ENCODE data around the gene C2CD3. TPM values are rescaled to one million over a fixed set of nuclear protein-coding genes. Genes with fewer than 3 reads are reported as not detected.

The C2CD3 gene
- total and polyA plus RNA-seq, 10 of the 15 experiments (the other 5 are each of a cell fraction or from before 2014, with no cell fraction given), result 2.3 to 24.0 (median 16.3) TPM

DNA sequence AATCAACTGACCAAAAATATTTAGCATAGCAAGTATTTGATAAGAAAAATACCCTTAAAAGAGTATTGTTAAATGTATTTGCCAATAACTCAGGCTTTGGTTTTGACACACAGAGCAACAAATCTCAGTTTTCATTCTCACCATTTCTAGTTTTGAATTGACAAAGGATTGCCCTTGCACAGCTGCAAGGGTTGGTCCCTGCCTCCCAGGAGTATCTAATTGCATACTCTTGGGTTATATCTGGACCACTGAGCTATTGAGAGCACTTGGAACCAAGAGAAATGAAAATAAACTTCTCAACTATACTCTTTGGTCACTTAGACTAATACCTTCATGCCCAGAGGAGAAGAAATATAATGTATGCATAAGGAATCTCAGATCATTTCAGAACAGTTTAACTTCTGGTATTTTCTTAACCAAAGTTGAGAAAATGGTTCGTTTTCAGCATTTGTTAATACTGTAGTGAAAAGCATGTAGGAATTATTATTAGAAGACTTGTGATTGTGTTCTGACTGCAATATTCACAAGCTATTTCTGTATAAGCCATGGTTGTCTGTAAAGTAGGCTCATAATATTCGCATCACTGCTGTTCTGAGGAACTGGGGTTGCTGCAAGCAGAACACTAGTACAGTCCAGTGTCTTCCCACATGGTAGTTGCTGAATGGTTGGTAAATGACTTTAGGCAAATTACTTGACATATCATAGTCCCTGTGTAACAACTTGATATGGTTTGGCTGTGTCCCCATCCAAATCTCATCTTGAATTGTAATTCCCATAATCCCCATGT, 7.9 kb downstream of the C2CD3 start:
- peak; percentile 95 for ATAC-seq
- in situ Hi-C loops (cut with MboI) (no loop called here), intact Hi-C loops (cut with micrococcal nuclease; ENCODE audit: unreplicated experiment) (no loop called here)
- ChIA-PET RAD21 (ENCODE audit: unreplicated experiment) (interaction anchor here (1.0 kb wide), 1 partner anchor 8 kb away, joined by 4 read pairs; the partner anchor contains the start of genes C2CD3 and PPME1), POLR2A (interaction anchor here (1.0 kb wide), 1 partner anchor 181 kb away, joined by 3 read pairs; the partner anchor contains the start of gene UCP2), CTCF (interaction anchor here (0.9 to 1.6 kb wide), 3 partner anchors 8 to 93 kb away, joined by 3 to 5 read pairs (median 4); partner anchors contain the start of genes C2CD3 and PPME1), SMC1A (ENCODE audit: uncharacterized antibody, unreplicated experiment) (interaction anchor here (0.6 to 1.4 kb wide), 2 partner anchors 11 to 13 kb away, joined by 3 to 4 read pairs; no protein-coding TSS in a partner anchor)
- Histone ChIP-seq H4K20me1 (ENCODE audit: control insufficient read depth, insufficient read depth) (no peaks in the 10 kb centered on the region), H2AFZ (ENCODE audit: control insufficient read depth, low read depth, low read length) (no peak overlapping the region), H3K36me3 (ENCODE audit: control insufficient read depth in 2 of 2, insufficient read depth in 2 of 2, low read length in 1 of 2) (peaks cover 0 to 8% of the 10 kb centered on the region in 2 experiments; a peak in 1 of 4 replicates), H3K4me2 (ENCODE audit: control insufficient read depth, insufficient read depth) (peak overlapping the region; percentile 54), H3K4me3 (no peak overlapping the region; the same call in 1 of the 2 replicates), H3K4me1 (ENCODE audit: control insufficient read depth, insufficient read depth, low read length) (peaks cover 10% of the 10 kb centered on the region; the same call in 1 of the 2 replicates), H3K9ac (ENCODE audit: control insufficient read depth, insufficient read depth, low read length) (no peak overlapping the region), H3K9me3 (replicated peaks; ENCODE audit: control insufficient read depth, insufficient read depth, low read length) (no peaks in the 10 kb centered on the region), H3K79me2 (ENCODE audit: control insufficient read depth, insufficient read depth, low read length) (peaks cover 2% of the 10 kb centered on the region; the same call in 1 of the 2 replicates), H3K27ac (ENCODE audit: control insufficient read depth, insufficient read depth) (peak overlapping the region; percentile 8; the same call in 1 of the 2 replicates), H3K27me3 (replicated peaks in 1 of 2; ENCODE audit: control insufficient read depth in 2 of 2, insufficient read depth in 2 of 2, low read length in 1 of 2) (no peaks in the 10 kb centered on the region)
- BruUV-seq (replicated peaks), result no TSS peak
- 3% methylated on average over 2 of the region's 2 CpGs for WGBS (ENCODE audit: insufficient coverage, insufficient replicate concordance, low lambda C conversion rate, missing lambda C conversion rate)
- FAIRE-seq, result peak; percentile 77
- DNase-seq (ENCODE audit: low read depth, low spot score), result peak; percentile 26
- no peak for TF ChIP-seq MXI1 (IDR thresholded peaks at IDR 0.05; ENCODE audit: low read depth, low read length)
- TF ChIP-seq, protein P1, sequence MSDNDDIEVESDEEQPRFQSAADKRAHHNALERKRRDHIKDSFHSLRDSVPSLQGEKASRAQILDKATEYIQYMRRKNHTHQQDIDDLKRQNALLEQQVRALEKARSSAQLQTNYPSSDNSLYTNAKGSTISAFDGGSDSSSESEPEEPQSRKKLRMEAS (IDR thresholded peaks at IDR 0.05; ENCODE audit: low read depth, low read length), result no peak
- TF ChIP-seq BMI1 (IDR thresholded peaks at IDR 0.05; ENCODE audit: borderline replicate concordance), result no peak
- peak; percentile 53; the same call in 1 of the 2 replicates for TF ChIP-seq IRF4 (IDR thresholded peaks at IDR 0.05; ENCODE audit: low read depth, low read length)
- TF ChIP-seq, protein P2, sequence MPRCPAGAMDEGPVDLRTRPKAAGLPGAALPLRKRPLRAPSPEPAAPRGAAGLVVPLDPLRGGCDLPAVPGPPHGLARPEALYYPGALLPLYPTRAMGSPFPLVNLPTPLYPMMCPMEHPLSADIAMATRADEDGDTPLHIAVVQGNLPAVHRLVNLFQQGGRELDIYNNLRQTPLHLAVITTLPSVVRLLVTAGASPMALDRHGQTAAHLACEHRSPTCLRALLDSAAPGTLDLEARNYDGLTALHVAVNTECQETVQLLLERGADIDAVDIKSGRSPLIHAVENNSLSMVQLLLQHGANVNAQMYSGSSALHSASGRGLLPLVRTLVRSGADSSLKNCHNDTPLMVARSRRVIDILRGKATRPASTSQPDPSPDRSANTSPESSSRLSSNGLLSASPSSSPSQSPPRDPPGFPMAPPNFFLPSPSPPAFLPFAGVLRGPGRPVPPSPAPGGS (IDR thresholded peaks at IDR 0.05; ENCODE audit: borderline replicate concordance, insufficient read depth, low read depth, low read length, poor library complexity, severe bottlenecking), result no peak
- TF ChIP-seq, protein P3, sequence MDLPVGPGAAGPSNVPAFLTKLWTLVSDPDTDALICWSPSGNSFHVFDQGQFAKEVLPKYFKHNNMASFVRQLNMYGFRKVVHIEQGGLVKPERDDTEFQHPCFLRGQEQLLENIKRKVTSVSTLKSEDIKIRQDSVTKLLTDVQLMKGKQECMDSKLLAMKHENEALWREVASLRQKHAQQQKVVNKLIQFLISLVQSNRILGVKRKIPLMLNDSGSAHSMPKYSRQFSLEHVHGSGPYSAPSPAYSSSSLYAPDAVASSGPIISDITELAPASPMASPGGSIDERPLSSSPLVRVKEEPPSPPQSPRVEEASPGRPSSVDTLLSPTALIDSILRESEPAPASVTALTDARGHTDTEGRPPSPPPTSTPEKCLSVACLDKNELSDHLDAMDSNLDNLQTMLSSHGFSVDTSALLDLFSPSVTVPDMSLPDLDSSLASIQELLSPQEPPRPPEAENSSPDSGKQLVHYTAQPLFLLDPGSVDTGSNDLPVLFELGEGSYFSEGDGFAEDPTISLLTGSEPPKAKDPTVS (IDR thresholded peaks at IDR 0.05; ENCODE audit: low read depth, low read length), result no peak
- TF ChIP-seq ZNF217 (IDR thresholded peaks at IDR 0.05), result no peak
- TF ChIP-seq HCFC1 (IDR thresholded peaks at IDR 0.05; ENCODE audit: low read length), result no peak
- TF ChIP-seq SMARCA5 (IDR thresholded peaks at IDR 0.05), result no peak
- TF ChIP-seq, protein P4, sequence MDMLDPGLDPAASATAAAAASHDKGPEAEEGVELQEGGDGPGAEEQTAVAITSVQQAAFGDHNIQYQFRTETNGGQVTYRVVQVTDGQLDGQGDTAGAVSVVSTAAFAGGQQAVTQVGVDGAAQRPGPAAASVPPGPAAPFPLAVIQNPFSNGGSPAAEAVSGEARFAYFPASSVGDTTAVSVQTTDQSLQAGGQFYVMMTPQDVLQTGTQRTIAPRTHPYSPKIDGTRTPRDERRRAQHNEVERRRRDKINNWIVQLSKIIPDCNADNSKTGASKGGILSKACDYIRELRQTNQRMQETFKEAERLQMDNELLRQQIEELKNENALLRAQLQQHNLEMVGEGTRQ (IDR thresholded peaks at IDR 0.05; ENCODE audit: borderline replicate concordance, low read depth, low read length), result no peak
- TF ChIP-seq EP300 (IDR thresholded peaks at IDR 0.05; ENCODE audit: borderline replicate concordance in 1 of 2, control insufficient read depth in 1 of 2, low read depth in 2 of 2, low read length in 2 of 2), result peak in 1 of 2 experiments; percentile 24; a peak in 1 of 4 replicates
- no peak for TF ChIP-seq WRNIP1 (IDR thresholded peaks at IDR 0.05; ENCODE audit: borderline replicate concordance, low read depth, low read length)
- 0 out of 2 replicates have a peak, but pooled peaks have one; percentile 17 for TF ChIP-seq TCF3 (IDR thresholded peaks at IDR 0.05; ENCODE audit: borderline replicate concordance, insufficient read depth, low read depth, low read length)
- no peak for TF ChIP-seq RAD51 (IDR thresholded peaks at IDR 0.05)
- TF ChIP-seq POLR2A (IDR thresholded peaks at IDR 0.05; ENCODE audit: low read depth, low read length), result no peak
- TF ChIP-seq RELA (IDR thresholded peaks at IDR 0.05; ENCODE audit: borderline replicate concordance, partially characterized antibody), result no peak
- no peak for TF ChIP-seq NFYA (IDR thresholded peaks at IDR 0.05; ENCODE audit: borderline replicate concordance, low read depth, low read length)
- TF ChIP-seq NFXL1 (IDR thresholded peaks at IDR 0.05; ENCODE audit: borderline replicate concordance), result no peak
- TF ChIP-seq ZSCAN29 (IDR thresholded peaks at IDR 0.05), result no peak
- no peak for TF ChIP-seq FOXK2 (IDR thresholded peaks at IDR 0.05)
